ENCODE measurements around the gene LKAAEAR1.

The LKAAEAR1 gene

GRCh38 chr20:64044484-64045247 is 39.5 kb downstream of the LKAAEAR1 start:
- no peak overlapping the region for H3K4me3 Mint-ChIP-seq
- H3K27me3 Mint-ChIP-seq, result peaks cover 38 to 60% of the 10 kb centered on the region in 2 donors
- ATAC-seq (replicated peaks) (no peak), DNase-seq (no peak)
- H3K9me3 Mint-ChIP-seq, result no peaks in the 10 kb centered on the region
- no peak overlapping the region for H3K27ac Mint-ChIP-seq
- H3K36me3 Mint-ChIP-seq, result peaks cover 0 to 1% of the 10 kb centered on the region in 2 donors
- peaks cover 6 to 7% of the 10 kb centered on the region in 2 donors for H3K4me1 Mint-ChIP-seq

GRCh38 chr20:64043768-64044167 is 40.4 kb downstream of the LKAAEAR1 start:
- DNase-seq (no peak), ATAC-seq (replicated peaks) (no peak)
- peaks cover 35 to 54% of the 10 kb centered on the region in 2 donors for H3K27me3 Mint-ChIP-seq
- H3K36me3 Mint-ChIP-seq, result no peaks in the 10 kb centered on the region
- no peaks in the 10 kb centered on the region for H3K9me3 Mint-ChIP-seq
- no peak overlapping the region for H3K27ac Mint-ChIP-seq
- H3K4me1 Mint-ChIP-seq, result peaks cover 5 to 11% of the 10 kb centered on the region in 2 donors
- no peak overlapping the region for H3K4me3 Mint-ChIP-seq

- Mint-ChIP-seq H3K36me3 (no peaks in the 10 kb centered on the region), H3K27ac (peak overlapping the region; percentile 86), H3K9me3 (no peaks in the 10 kb centered on the region), H3K4me3 (peak overlapping the region; percentile 78 to 85), H3K27me3 (peaks cover 31 to 61% of the 10 kb centered on the region in 2 donors), H3K4me1 (peaks cover 10 to 27% of the 10 kb centered on the region in 2 donors)
- ATAC-seq (replicated peaks), result no peak
- no peak for DNase-seq
These were observed 42.0 kb downstream of the LKAAEAR1 start for GRCh38 chr20:64042054-64042781.

GRCh38 chr20:64041781-64042053 is 42.5 kb downstream of the LKAAEAR1 start:
- Mint-ChIP-seq H3K36me3 (no peaks in the 10 kb centered on the region), H3K9me3 (no peaks in the 10 kb centered on the region), H3K4me1 (peaks cover 10 to 32% of the 10 kb centered on the region in 2 donors), H3K27me3 (peaks cover 26 to 61% of the 10 kb centered on the region in 2 donors), H3K27ac (no peak overlapping the region), H3K4me3 (peak overlapping the region in 1 of 2 donors; percentile 85)
- no peak for ATAC-seq (replicated peaks)
- DNase-seq, result no peak

- DNase-seq, result no peak
- H3K4me1 Mint-ChIP-seq, result peaks cover 12 to 37% of the 10 kb centered on the region in 2 donors
- no peaks in the 10 kb centered on the region for H3K36me3 Mint-ChIP-seq
- H3K4me3 Mint-ChIP-seq, result peak overlapping the region in 1 of 2 donors; percentile 85
- peaks cover 21 to 59% of the 10 kb centered on the region in 2 donors for H3K27me3 Mint-ChIP-seq
- H3K27ac Mint-ChIP-seq, result no peak overlapping the region
- ATAC-seq (replicated peaks), result no peak
- no peaks in the 10 kb centered on the region for H3K9me3 Mint-ChIP-seq
These were observed 43.0 kb downstream of the LKAAEAR1 start for GRCh38 chr20:64041040-64041780.

GRCh38 chr20:64040231-64041039 is 43.8 kb downstream of the LKAAEAR1 start:
- H3K27ac Mint-ChIP-seq, result no peak overlapping the region
- peaks cover 12 to 37% of the 10 kb centered on the region in 2 donors for H3K4me1 Mint-ChIP-seq
- DNase-seq (no peak), ATAC-seq (replicated peaks) (no peak)
- H3K36me3 Mint-ChIP-seq, result peaks cover 0 to under 1% of the 10 kb centered on the region in 2 donors
- H3K4me3 Mint-ChIP-seq, result no peak overlapping the region
- no peaks in the 10 kb centered on the region for H3K9me3 Mint-ChIP-seq
- H3K27me3 Mint-ChIP-seq, result peaks cover 16 to 51% of the 10 kb centered on the region in 2 donors

GRCh38 chr20:64039293-64040160 is 44.7 kb downstream of the LKAAEAR1 start:
- Mint-ChIP-seq H3K4me3 (peak overlapping the region; percentile 80 to 86), H3K4me1 (peaks cover 16 to 42% of the 10 kb centered on the region in 2 donors), H3K27ac (peak overlapping the region; percentile 42), H3K9me3 (no peaks in the 10 kb centered on the region), H3K27me3 (peaks cover 9 to 42% of the 10 kb centered on the region in 2 donors), H3K36me3 (peaks cover 0 to 6% of the 10 kb centered on the region in 2 donors)
- ATAC-seq (replicated peaks), result no peak
- DNase-seq, result no peak

- Mint-ChIP-seq H3K4me3 (peak overlapping the region; percentile 80 to 86), H3K9me3 (no peaks in the 10 kb centered on the region), H3K4me1 (peaks cover 19 to 42% of the 10 kb centered on the region in 2 donors), H3K36me3 (peaks cover 2 to 14% of the 10 kb centered on the region in 2 donors), H3K27ac (peak overlapping the region; percentile 62), H3K27me3 (peaks cover 7 to 39% of the 10 kb centered on the region in 2 donors)
- peak; percentile 79 to 83 for ATAC-seq (replicated peaks)
- peak; percentile 68 for DNase-seq
These were observed 45.5 kb downstream of the LKAAEAR1 start for GRCh38 chr20:64038565-64039292.

GRCh38 chr20:64038224-64038564 is 46.0 kb downstream of the LKAAEAR1 start:
- H3K27ac Mint-ChIP-seq, result no peak overlapping the region
- peak; percentile 33 to 39 for ATAC-seq (replicated peaks)
- peak overlapping the region in 1 of 2 donors; percentile 86 for H3K4me3 Mint-ChIP-seq

GRCh38 chr20:64037498-64038213 is 46.5 kb downstream of the LKAAEAR1 start:
- H3K4me1 Mint-ChIP-seq, result peaks cover 19 to 42% of the 10 kb centered on the region in 2 donors
- peaks cover 7 to 39% of the 10 kb centered on the region in 2 donors for H3K27me3 Mint-ChIP-seq
- H3K36me3 Mint-ChIP-seq, result peaks cover 5 to 22% of the 10 kb centered on the region in 2 donors
- H3K27ac Mint-ChIP-seq, result no peak overlapping the region
- ATAC-seq (replicated peaks) (no peak), DNase-seq (no peak)
- H3K9me3 Mint-ChIP-seq, result no peaks in the 10 kb centered on the region
- H3K4me3 Mint-ChIP-seq, result peak overlapping the region in 1 of 2 donors; percentile 86

More at GRCh38 chr20:64038224-64038564, 46.0 kb downstream of the LKAAEAR1 start:
- Mint-ChIP-seq H3K9me3 (no peaks in the 10 kb centered on the region), H3K36me3 (peaks cover 5 to 17% of the 10 kb centered on the region in 2 donors), H3K4me1 (peaks cover 19 to 42% of the 10 kb centered on the region in 2 donors), H3K27me3 (peaks cover 7 to 39% of the 10 kb centered on the region in 2 donors)
- no peak for DNase-seq

- peaks cover 19 to 46% of the 10 kb centered on the region in 2 donors for H3K4me1 Mint-ChIP-seq
- no peaks in the 10 kb centered on the region for H3K9me3 Mint-ChIP-seq
- ATAC-seq (replicated peaks) (no peak), DNase-seq (no peak)
- no peak overlapping the region for H3K27ac Mint-ChIP-seq
- H3K27me3 Mint-ChIP-seq, result peaks cover 7 to 37% of the 10 kb centered on the region in 2 donors
- no peak overlapping the region for H3K4me3 Mint-ChIP-seq
- H3K36me3 Mint-ChIP-seq, result peaks cover 9 to 27% of the 10 kb centered on the region in 2 donors
These were observed 47.0 kb downstream of the LKAAEAR1 start for GRCh38 chr20:64037199-64037497.
